Activated B cell treated with CpG ODN at 0.5 μM for 24 hours (primary cell): ENCODE results near the gene THAP8. TPM values are rescaled to one million over a fixed set of nuclear protein-coding genes. Genes with fewer than 3 reads are reported as not detected.

ENCODE experiments used
- ATAC-seq: fragments of 200-7000 bp; cut with Tn5 transposase; one replicate; pipeline ENCODE4 v1.10.0; 2021; ENCODE audit warnings: low read depth, mild to moderate bottlenecking, moderate library complexity
- CTCF ChIA-PET: fragments of 350-600 bp; sonication (Branson Sonifier 250); formaldehyde crosslinking; loops from one replicate; lab custom pipeline; 2021; ENCODE audit warnings: antibody characterized with exemption; lab: Charles Lee
- POLR2A ChIA-PET: fragments of 350-600 bp; sonication (Branson Sonifier 250); formaldehyde crosslinking; loops from one replicate; lab custom pipeline; 2021; ENCODE audit warnings: antibody characterized with exemption; lab: Charles Lee
- DNase-seq: peaks from one replicate; pipeline ENCODE4 v3.0.0; 2022
- H3K27ac Mint-ChIP-seq: one replicate; pipeline ENCODE4 v1.8.0; 2020; ENCODE audit warnings: mixed read lengths
- H3K27me3 Mint-ChIP-seq: one replicate; pipeline ENCODE4 v1.8.0; 2021; ENCODE audit warnings: mixed read lengths
- H3K36me3 Mint-ChIP-seq: one replicate; pipeline ENCODE4 v1.8.0; 2021; ENCODE audit warnings: low read depth, mixed read lengths
- H3K4me1 Mint-ChIP-seq: one replicate; pipeline ENCODE4 v1.8.0; 2021; ENCODE audit warnings: mixed read lengths
- H3K4me3 Mint-ChIP-seq: one replicate; pipeline ENCODE4 v1.8.0; 2020; ENCODE audit warnings: mild to moderate bottlenecking, mixed read lengths
- H3K9me3 Mint-ChIP-seq: one replicate; pipeline ENCODE4 v1.8.0; 2020; ENCODE audit warnings: mixed read lengths
- intact Hi-C: fragments of 100-400 bp; cut with micrococcal nuclease; formaldehyde crosslinking; loops from one replicate; pipeline ENCODE4 v1.15.1; 2024
- total RNA-seq: library from RNA; stranded (reverse); gene quantifications from 2 replicates; pipeline ENCODE4 v1.2.3, GENCODE V29; 2022
- TF ChIP-seq, protein P1 (sequence below): fragments of 200-600 bp; IDR thresholded peaks from one replicate; pipeline ENCODE4 v1.8.0; 2022; ENCODE audit warnings: antibody characterized with exemption, mild to moderate bottlenecking

Gene THAP8
- total RNA-seq, 1 donor from 2014 or later: 2.4 TPM

DNA sequence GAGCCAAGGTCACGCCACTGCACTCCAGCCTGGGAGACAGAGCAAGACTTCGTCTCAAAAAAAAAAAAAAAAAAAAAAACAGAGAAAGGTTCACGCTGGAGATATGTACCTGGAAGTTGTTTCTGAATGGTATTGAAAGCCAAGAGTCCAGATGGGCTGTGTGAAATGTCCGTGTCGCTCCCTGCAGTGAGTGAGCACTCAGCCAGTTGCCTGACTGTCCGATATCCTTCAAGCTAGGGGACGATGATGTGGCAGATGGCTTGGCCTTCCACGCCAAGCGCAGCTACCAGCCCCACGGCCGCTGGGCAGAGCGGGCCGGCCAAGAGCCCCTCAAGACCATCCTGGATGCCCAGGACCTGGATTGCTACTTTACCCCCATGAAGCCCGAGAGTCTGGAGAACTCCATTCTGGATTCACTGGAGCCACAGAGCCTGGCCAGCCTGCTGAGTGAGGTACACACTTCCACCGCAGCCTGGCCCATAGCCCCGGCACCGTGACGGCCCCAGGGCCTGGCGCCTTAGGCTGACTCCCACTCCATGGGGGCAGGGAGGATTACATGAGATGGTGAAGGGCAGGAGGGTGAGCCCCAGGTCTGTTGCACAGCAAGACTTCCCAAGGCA is 45.2 kb upstream of the THAP8 start:
- CTCF ChIA-PET: no interaction called here
- H3K27ac Mint-ChIP-seq: no peak overlapping the region
- DNase-seq (no peak), ATAC-seq (no peak)
- intact Hi-C loops: no loop called here
- no peak overlapping the region for H3K4me3 Mint-ChIP-seq
- TF ChIP-seq, protein P1, sequence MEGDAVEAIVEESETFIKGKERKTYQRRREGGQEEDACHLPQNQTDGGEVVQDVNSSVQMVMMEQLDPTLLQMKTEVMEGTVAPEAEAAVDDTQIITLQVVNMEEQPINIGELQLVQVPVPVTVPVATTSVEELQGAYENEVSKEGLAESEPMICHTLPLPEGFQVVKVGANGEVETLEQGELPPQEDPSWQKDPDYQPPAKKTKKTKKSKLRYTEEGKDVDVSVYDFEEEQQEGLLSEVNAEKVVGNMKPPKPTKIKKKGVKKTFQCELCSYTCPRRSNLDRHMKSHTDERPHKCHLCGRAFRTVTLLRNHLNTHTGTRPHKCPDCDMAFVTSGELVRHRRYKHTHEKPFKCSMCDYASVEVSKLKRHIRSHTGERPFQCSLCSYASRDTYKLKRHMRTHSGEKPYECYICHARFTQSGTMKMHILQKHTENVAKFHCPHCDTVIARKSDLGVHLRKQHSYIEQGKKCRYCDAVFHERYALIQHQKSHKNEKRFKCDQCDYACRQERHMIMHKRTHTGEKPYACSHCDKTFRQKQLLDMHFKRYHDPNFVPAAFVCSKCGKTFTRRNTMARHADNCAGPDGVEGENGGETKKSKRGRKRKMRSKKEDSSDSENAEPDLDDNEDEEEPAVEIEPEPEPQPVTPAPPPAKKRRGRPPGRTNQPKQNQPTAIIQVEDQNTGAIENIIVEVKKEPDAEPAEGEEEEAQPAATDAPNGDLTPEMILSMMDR: no peak
- no peaks in the 10 kb centered on the region for H3K4me1 Mint-ChIP-seq
- no peaks in the 10 kb centered on the region for H3K36me3 Mint-ChIP-seq
- POLR2A ChIA-PET: no interaction called here
- no peaks in the 10 kb centered on the region for H3K27me3 Mint-ChIP-seq
- H3K9me3 Mint-ChIP-seq: no peaks in the 10 kb centered on the region

DNA sequence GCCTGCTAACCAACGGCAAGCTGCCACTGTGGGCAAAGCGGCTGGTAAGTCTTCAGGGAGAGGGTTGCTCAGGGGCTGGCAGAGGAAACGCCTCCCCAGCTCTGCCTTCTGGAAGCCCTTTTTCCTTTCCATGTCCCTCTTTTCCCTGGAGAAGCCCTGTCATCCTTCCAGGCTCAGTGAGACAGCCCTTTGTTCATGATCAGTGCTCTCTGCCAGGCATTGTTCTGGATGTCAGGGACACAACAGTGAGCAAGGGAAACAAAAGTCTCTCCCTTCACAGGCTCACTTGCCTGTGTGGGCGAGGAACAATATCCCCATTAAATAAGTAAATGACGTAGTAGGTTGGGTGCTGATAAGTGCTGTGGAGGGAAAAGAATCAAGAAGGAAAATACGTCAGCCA is 43.0 kb upstream of the THAP8 start:
- intact Hi-C loops: no loop called here
- ChIA-PET POLR2A (no interaction called here), CTCF (no interaction called here)
- no peaks in the 10 kb centered on the region for H3K36me3 Mint-ChIP-seq
- no peak overlapping the region for H3K4me3 Mint-ChIP-seq
- H3K27me3 Mint-ChIP-seq: no peaks in the 10 kb centered on the region
- H3K9me3 Mint-ChIP-seq: no peaks in the 10 kb centered on the region
- H3K27ac Mint-ChIP-seq: no peak overlapping the region
- TF ChIP-seq, protein P1: no peak
- DNase-seq (no peak), ATAC-seq (no peak)
- no peaks in the 10 kb centered on the region for H3K4me1 Mint-ChIP-seq

DNA sequence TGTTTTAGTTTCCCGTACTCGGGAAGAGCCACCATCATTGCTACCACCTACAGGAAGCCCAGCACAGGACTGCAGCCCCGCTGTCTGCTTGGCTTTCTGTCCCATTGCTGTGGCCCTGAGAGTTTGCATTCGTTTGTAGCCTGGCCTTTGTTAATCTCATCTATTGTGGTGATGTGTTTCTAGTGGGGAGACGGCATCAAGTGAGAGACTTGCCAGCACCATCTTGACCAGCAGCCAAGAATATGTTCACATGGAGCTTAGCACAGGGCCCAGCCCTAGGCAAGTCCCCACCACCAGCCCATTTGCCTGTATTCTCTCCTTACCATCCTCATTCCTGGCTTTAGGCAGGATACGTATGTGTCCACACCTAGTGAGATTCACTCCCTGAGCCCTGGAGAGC is 39.6 kb upstream of the THAP8 start:
- Mint-ChIP-seq H3K9me3 (no peaks in the 10 kb centered on the region), H3K4me3 (no peak overlapping the region), H3K27ac (no peak overlapping the region), H3K36me3 (no peaks in the 10 kb centered on the region), H3K27me3 (no peaks in the 10 kb centered on the region), H3K4me1 (no peaks in the 10 kb centered on the region)
- ChIA-PET CTCF (no interaction called here), POLR2A (no interaction called here)
- intact Hi-C loops: no loop called here
- DNase-seq: no peak
- TF ChIP-seq, protein P1: no peak
- ATAC-seq: no peak

DNA sequence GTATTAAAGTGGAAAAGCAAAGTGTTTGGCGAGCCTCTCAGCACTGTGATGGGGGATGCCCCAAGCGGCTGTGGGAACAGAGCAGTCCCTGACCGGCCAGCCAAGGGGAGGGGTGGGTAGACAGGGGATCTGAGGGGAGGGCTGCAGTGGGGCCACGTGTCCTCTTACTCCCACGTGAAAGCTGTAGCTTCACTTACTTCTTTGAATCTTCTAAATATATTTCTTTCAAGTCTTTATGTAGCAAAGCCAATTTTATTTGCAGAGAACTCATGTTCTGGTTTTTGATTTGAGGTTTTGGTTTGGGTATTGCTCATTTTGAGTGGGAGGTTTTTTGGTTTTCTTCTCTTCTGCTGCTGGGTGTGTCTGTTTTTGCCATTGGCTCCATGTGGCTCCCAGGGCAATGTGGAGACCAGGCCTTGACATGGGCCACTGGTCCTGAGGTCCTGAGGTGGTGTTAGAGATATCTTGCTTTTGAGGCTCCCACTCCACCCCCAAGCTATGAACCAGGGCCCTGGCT is 39.1 kb upstream of the THAP8 start:
- H3K4me3 Mint-ChIP-seq: no peak overlapping the region
- no peaks in the 10 kb centered on the region for H3K27me3 Mint-ChIP-seq
- no peak overlapping the region for H3K27ac Mint-ChIP-seq
- TF ChIP-seq, protein P1: no peak
- ChIA-PET CTCF (no interaction called here), POLR2A (no interaction called here)
- intact Hi-C loops: no loop called here
- DNase-seq: no peak
- no peak for ATAC-seq
- no peaks in the 10 kb centered on the region for H3K4me1 Mint-ChIP-seq
- H3K36me3 Mint-ChIP-seq: no peaks in the 10 kb centered on the region
- H3K9me3 Mint-ChIP-seq: no peaks in the 10 kb centered on the region

DNA sequence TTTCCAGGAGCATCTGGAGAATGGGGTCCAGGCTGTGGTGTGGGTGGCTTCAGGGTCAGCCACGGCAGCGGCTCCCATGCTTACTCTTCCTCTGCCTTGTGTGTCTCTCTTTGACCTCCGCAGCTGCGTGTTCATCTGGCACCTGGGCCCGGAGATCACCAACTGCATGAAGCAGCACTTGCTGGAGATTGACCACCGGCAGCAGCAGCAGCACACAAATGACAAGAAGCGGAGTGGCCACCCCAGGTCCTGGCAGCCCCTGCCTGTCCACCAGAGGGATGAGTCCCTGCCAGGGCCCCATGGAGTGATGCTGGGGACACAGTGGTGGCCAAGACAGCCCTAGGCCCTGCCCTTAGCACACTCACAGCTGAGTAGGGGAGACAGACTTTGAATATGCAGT is 38.5 kb upstream of the THAP8 start:
- no peak overlapping the region for H3K27ac Mint-ChIP-seq
- intact Hi-C loops: no loop called here
- H3K36me3 Mint-ChIP-seq: no peaks in the 10 kb centered on the region
- H3K4me1 Mint-ChIP-seq: no peaks in the 10 kb centered on the region
- no peaks in the 10 kb centered on the region for H3K9me3 Mint-ChIP-seq
- no peak for DNase-seq
- POLR2A ChIA-PET: no interaction called here
- H3K4me3 Mint-ChIP-seq: no peak overlapping the region
- TF ChIP-seq, protein P1: no peak
- no peak for ATAC-seq
- CTCF ChIA-PET: no interaction called here
- H3K27me3 Mint-ChIP-seq: no peaks in the 10 kb centered on the region
